ENCODE data around the gene CEND1. TPM values are rescaled to one million over a fixed set of nuclear protein-coding genes. Genes with fewer than 3 reads are reported as not detected.

CEND1 gene
- total and polyA plus RNA-seq, 2 experiments from 2014 or later, result 1.6 to 8.2 TPM

GRCh38 chr11:826227-826621 lies 36.3 kb upstream of the CEND1 start:
- H3K36me3 ChIP-seq, result peaks cover 7% of the 10 kb centered on the region
- H3K27ac ChIP-seq, result no peak overlapping the region
- no peak for TF ChIP-seq CTCF (IDR thresholded peaks at IDR 0.05; ENCODE audit: low read depth, low read length)
- H3K4me3 ChIP-seq, result peak overlapping the region; percentile 27
- peaks cover 28% of the 10 kb centered on the region for H3K4me1 ChIP-seq (ENCODE audit: low read depth)
- H3K27me3 ChIP-seq, result peaks cover 24% of the 10 kb centered on the region
- no peaks in the 10 kb centered on the region for H3K9me3 ChIP-seq (ENCODE audit: low read depth)
- DNase-seq (ENCODE audit: low read depth in 1 of 2, low spot score in 1 of 2), result no peak

GRCh38 chr11:825366-826226 lies 35.7 kb upstream of the CEND1 start:
- DNase-seq (ENCODE audit: low read depth in 1 of 2, low spot score in 1 of 2), result no peak
- Histone ChIP-seq H3K27me3 (peaks cover 18% of the 10 kb centered on the region), H3K27ac (no peak overlapping the region), H3K4me3 (no peak overlapping the region), H3K9me3 (ENCODE audit: low read depth) (no peaks in the 10 kb centered on the region), H3K4me1 (ENCODE audit: low read depth) (peaks cover 23% of the 10 kb centered on the region), H3K36me3 (peaks cover 7% of the 10 kb centered on the region)
- no peak for TF ChIP-seq CTCF (IDR thresholded peaks at IDR 0.05; ENCODE audit: low read depth, low read length)

- Histone ChIP-seq H3K4me1 (ENCODE audit: low read depth) (peaks cover 20% of the 10 kb centered on the region), H3K9me3 (ENCODE audit: low read depth) (no peaks in the 10 kb centered on the region), H3K27ac (no peak overlapping the region), H3K27me3 (peaks cover 13% of the 10 kb centered on the region), H3K36me3 (peaks cover 7% of the 10 kb centered on the region), H3K4me3 (no peak overlapping the region)
- DNase-seq (ENCODE audit: low read depth in 1 of 2, low spot score in 1 of 2), result no peak
- no peak for TF ChIP-seq CTCF (IDR thresholded peaks at IDR 0.05; ENCODE audit: low read depth, low read length)
Observed at GRCh38 chr11:824942-825341, 35.1 kb upstream of the CEND1 start.

GRCh38 chr11:824292-824880 lies 34.5 kb upstream of the CEND1 start:
- H3K36me3 ChIP-seq, result peaks cover 7% of the 10 kb centered on the region
- peaks cover 8% of the 10 kb centered on the region for H3K27me3 ChIP-seq
- H3K9me3 ChIP-seq (ENCODE audit: low read depth), result no peaks in the 10 kb centered on the region
- DNase-seq (ENCODE audit: low read depth in 1 of 2, low spot score in 1 of 2), result no peak
- no peak for TF ChIP-seq CTCF (IDR thresholded peaks at IDR 0.05; ENCODE audit: low read depth, low read length)
- H3K27ac ChIP-seq, result no peak overlapping the region
- no peak overlapping the region for H3K4me3 ChIP-seq
- H3K4me1 ChIP-seq (ENCODE audit: low read depth), result peaks cover 20% of the 10 kb centered on the region

GRCh38 chr11:823441-824291 lies 33.8 kb upstream of the CEND1 start:
- no peaks in the 10 kb centered on the region for H3K9me3 ChIP-seq (ENCODE audit: low read depth)
- H3K36me3 ChIP-seq, result peaks cover 7% of the 10 kb centered on the region
- TF ChIP-seq CTCF (IDR thresholded peaks at IDR 0.05; ENCODE audit: low read depth, low read length), result no peak
- H3K4me3 ChIP-seq, result no peak overlapping the region
- H3K27me3 ChIP-seq, result peaks cover under 1% of the 10 kb centered on the region
- H3K4me1 ChIP-seq (ENCODE audit: low read depth), result peaks cover 16% of the 10 kb centered on the region
- DNase-seq (ENCODE audit: low read depth in 1 of 2, low spot score in 1 of 2), result no peak
- H3K27ac ChIP-seq, result no peak overlapping the region
